Liver (tissue), 3 donors: ENCODE data around the gene PPM1D.

Experiments used
- ATF3 ChIP-seq: IDR thresholded peaks from 2 replicates; pipeline ENCODE4 v1.6.1; 2016; ENCODE audit warnings: antibody characterized with exemption
- CTCF ChIP-seq: fragments of 150-350 bp; IDR thresholded peaks from 2 replicates; pipeline ENCODE4 v1.5.1; 2017; ENCODE audit warnings: improper control_type of control experiment, low read depth, low read length; ENCODE audit not compliant: missing input control
- FOXA1 ChIP-seq: IDR thresholded peaks from 2 replicates; pipeline ENCODE4 v1.6.1; 2016; ENCODE audit warnings: antibody characterized with exemption
- GABPA ChIP-seq, 2 donors: IDR thresholded peaks in 1 of 2; conservative IDR thresholded peaks in 1 of 2; 2 replicates each; pipeline ENCODE4 v1.6.1; 2016; ENCODE audit warnings: antibody characterized with exemption in 2 of 2, mild to moderate bottlenecking in 1 of 2, moderate library complexity in 1 of 2
- HNF4G ChIP-seq: IDR thresholded peaks from 2 replicates; pipeline ENCODE4 v1.6.1; 2016; ENCODE audit warnings: antibody characterized with exemption
- JUND ChIP-seq, 2 donors: IDR thresholded peaks; 2 replicates each; pipeline ENCODE4 v1.6.1; 2016; ENCODE audit warnings: antibody characterized with exemption in 2 of 2
- NR2F2 ChIP-seq: IDR thresholded peaks from 2 replicates; pipeline ENCODE4 v1.6.1; 2016; ENCODE audit warnings: antibody characterized with exemption
- RAD21 ChIP-seq, 2 donors: IDR thresholded peaks; 2 replicates each; pipeline ENCODE4 v1.6.1; 2016; ENCODE audit warnings: antibody characterized with exemption in 2 of 2, mild to moderate bottlenecking in 2 of 2
- RXRA ChIP-seq, 2 donors: IDR thresholded peaks; 2 replicates each; pipeline ENCODE4 v1.6.1; 2017 to 2018; ENCODE audit warnings: antibody characterized with exemption in 2 of 2, mild to moderate bottlenecking in 1 of 2
- SP1 ChIP-seq: IDR thresholded peaks from 2 replicates; pipeline ENCODE4 v1.6.1; 2018; ENCODE audit warnings: antibody characterized with exemption, mild to moderate bottlenecking
- TAF1 ChIP-seq: conservative IDR thresholded peaks from 2 replicates; pipeline ENCODE4 v1.6.1; 2016; ENCODE audit warnings: antibody characterized with exemption, mild to moderate bottlenecking
- YY1 ChIP-seq: IDR thresholded peaks from 2 replicates; pipeline ENCODE4 v1.6.1; 2016; ENCODE audit warnings: antibody characterized with exemption, mild to moderate bottlenecking
- TF ChIP-seq, protein P1 (sequence below): IDR thresholded peaks from 2 replicates; pipeline ENCODE4 v1.6.1; 2016; ENCODE audit warnings: antibody characterized with exemption
- TF ChIP-seq, protein P2 (sequence below): IDR thresholded peaks from 2 replicates; pipeline ENCODE4 v1.6.1; 2016; ENCODE audit warnings: antibody characterized with exemption
- donor health status: healthy.
- donor health status: healthy.

DNA sequence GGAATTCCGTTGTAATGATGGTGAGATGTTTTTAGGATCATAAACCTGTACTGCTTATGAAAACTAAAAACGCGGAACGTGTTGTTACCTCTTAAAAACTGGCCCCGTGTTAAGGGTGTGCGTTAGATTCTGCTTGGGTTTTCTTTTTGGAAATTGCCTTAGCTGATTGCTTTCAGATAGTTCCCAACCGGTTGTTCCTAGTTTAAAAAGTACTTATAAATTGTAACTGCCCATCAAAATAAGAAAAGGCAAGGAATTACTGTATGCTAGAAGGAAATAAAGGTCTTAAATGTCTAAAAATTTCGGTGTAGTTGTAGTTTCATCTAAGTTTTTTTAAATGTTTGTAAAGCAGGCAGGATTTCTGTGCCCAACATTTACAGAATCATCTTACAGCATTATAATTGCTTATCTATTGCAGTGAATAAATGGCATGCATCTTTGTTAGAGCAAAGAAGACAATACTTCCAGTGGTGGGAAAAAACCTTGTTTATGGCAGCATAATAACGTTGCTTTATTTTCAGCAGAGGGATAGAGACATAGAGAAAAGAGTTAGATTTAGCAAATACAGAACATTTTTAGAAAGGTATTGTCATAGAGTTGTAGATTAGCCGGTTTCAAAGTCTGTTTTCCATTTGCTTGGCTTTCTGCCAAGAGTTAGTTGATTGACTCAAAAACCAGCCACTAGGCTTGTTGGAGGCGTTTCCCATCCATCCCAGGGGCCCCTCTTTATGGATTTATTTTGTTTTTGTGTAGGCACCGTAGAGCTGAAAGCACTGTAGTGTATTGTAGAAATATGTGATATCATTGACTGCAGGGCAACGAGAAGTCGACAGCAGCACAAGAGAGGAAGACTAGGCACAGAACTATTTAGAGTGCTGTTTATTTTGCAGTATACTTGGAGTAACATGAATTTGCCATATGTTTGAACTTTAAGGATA is 1.7 kb downstream of the PPM1D start:
- no peak for TF ChIP-seq CTCF
- TF ChIP-seq JUND (IDR thresholded peaks at IDR 0.05), result peak in 1 of 2 donors; percentile 9
- no peak for TF ChIP-seq RXRA (IDR thresholded peaks at IDR 0.05)
- TF ChIP-seq, protein P1, sequence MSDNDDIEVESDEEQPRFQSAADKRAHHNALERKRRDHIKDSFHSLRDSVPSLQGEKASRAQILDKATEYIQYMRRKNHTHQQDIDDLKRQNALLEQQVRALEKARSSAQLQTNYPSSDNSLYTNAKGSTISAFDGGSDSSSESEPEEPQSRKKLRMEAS, result no peak
- no peak for TF ChIP-seq YY1
- TF ChIP-seq, protein P2, sequence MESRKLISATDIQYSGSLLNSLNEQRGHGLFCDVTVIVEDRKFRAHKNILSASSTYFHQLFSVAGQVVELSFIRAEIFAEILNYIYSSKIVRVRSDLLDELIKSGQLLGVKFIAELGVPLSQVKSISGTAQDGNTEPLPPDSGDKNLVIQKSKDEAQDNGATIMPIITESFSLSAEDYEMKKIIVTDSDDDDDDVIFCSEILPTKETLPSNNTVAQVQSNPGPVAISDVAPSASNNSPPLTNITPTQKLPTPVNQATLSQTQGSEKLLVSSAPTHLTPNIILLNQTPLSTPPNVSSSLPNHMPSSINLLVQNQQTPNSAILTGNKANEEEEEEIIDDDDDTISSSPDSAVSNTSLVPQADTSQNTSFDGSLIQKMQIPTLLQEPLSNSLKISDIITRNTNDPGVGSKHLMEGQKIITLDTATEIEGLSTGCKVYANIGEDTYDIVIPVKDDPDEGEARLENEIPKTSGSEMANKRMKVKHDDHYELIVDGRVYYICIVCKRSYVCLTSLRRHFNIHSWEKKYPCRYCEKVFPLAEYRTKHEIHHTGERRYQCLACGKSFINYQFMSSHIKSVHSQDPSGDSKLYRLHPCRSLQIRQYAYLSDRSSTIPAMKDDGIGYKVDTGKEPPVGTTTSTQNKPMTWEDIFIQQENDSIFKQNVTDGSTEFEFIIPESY, result no peak
- peak; percentile 37 for TF ChIP-seq SP1
- no peak for TF ChIP-seq GABPA (IDR thresholded peaks at IDR 0.05 in 1 of 2, conservative IDR thresholded peaks at IDR 0.05 in 1 of 2)
- no peak for TF ChIP-seq FOXA1
- TF ChIP-seq TAF1, result no peak
- TF ChIP-seq HNF4G, result no peak
- no peak for TF ChIP-seq ATF3
- TF ChIP-seq NR2F2, result no peak
- TF ChIP-seq RAD21 (IDR thresholded peaks at IDR 0.05), result no peak
